ENCODE measurements around the gene TTC6.

TTC6 gene

DNA sequence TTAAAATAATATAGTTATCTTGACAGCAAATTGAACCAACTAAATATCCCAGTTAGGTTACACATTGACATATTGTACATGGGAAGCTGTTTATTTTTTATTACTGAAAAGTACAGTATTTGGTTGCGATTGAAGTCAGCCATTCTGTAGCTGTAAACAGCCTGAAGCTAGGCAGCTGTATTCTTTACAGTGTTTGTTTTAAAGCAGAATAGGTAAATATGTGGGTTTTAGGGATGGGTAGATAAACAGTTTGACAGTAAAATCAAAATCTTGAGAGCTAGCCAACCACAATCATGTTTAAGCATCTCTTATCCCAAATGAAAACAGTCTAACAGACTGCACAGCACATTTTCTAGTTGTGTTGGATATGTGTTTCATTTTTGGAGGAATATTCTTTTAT is 45.7 kb downstream of the TTC6 start:
- DNase-seq (ENCODE audit: low read depth), result no peak
- TF ChIP-seq, protein P1, sequence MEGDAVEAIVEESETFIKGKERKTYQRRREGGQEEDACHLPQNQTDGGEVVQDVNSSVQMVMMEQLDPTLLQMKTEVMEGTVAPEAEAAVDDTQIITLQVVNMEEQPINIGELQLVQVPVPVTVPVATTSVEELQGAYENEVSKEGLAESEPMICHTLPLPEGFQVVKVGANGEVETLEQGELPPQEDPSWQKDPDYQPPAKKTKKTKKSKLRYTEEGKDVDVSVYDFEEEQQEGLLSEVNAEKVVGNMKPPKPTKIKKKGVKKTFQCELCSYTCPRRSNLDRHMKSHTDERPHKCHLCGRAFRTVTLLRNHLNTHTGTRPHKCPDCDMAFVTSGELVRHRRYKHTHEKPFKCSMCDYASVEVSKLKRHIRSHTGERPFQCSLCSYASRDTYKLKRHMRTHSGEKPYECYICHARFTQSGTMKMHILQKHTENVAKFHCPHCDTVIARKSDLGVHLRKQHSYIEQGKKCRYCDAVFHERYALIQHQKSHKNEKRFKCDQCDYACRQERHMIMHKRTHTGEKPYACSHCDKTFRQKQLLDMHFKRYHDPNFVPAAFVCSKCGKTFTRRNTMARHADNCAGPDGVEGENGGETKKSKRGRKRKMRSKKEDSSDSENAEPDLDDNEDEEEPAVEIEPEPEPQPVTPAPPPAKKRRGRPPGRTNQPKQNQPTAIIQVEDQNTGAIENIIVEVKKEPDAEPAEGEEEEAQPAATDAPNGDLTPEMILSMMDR (conservative IDR thresholded peaks at IDR 0.05; ENCODE audit: low read depth, low read length), result no peak
- no peak overlapping the region for H3K4me3 ChIP-seq (ENCODE audit: low read length)

DNA sequence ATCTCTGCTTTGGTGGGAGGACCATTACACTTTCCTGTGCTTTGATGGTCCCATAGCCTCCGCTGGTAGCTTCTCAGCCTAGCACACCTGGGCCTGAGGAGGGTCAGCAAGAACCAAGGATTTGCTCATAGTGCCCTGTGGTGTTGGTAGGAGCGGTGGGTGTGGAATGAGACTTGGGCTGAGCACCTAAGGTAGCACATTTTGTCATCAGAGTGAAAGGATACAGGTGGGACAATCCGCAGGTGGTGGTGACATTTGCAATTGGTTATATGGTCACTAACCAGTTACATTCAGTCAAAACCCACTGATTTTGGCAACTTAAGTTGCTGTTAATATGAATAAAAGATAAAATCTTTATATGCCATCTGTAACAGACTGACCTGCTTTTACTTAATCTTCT is 46.7 kb downstream of the TTC6 start:
- no peak overlapping the region for H3K4me3 ChIP-seq (ENCODE audit: low read length)
- TF ChIP-seq, protein P1 (conservative IDR thresholded peaks at IDR 0.05; ENCODE audit: low read depth, low read length), result no peak
- no peak for DNase-seq (ENCODE audit: low read depth)

DNA sequence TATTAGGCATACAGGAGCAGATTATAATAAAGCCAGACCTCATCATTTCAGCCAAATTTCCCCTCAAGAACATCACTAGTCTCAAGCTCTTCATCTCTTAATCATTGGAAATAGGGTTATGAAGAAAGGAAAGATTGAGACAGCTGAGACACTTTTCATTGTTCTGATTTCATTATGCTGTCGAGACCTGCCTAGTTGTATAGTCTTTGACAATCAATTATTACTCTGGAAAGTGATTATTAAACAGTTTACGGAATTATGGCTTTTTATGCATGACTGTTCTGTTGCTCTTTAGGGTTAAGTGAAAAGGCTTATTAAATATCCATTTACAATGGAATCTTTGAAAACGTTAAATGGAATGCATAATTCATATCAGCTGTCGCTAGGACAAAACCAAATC is 48.3 kb downstream of the TTC6 start:
- no peak overlapping the region for H3K4me3 ChIP-seq (ENCODE audit: low read length)
- no peak for DNase-seq (ENCODE audit: low read depth)
- TF ChIP-seq, protein P1 (conservative IDR thresholded peaks at IDR 0.05; ENCODE audit: low read depth, low read length), result no peak

Data from retinal pigment epithelial cell (primary cell).